Measurements from ENCODE around the gene MYLK4.
A peak's percentile ranks its signal among the peaks of the same experiment; 100 is the strongest.

The MYLK4 gene

GRCh38 chr6:2760882-2761842 lies 10.4 kb upstream of the MYLK4 start:
- Histone ChIP-seq H3K4me1 (ENCODE audit: low read depth, poor library complexity, severe bottlenecking) (peaks cover 5% of the 10 kb centered on the region), H3K27me3 (ENCODE audit: insufficient read depth, low read depth) (no peaks in the 10 kb centered on the region), H3K79me2 (ENCODE audit: insufficient read depth, low read depth) (peaks cover under 1% of the 10 kb centered on the region; the same call in 1 of the 2 replicates), H3K9ac (no peak overlapping the region), H4K20me1 (ENCODE audit: insufficient read depth) (no peaks in the 10 kb centered on the region), H3K27ac (no peak overlapping the region), H2AFZ (ENCODE audit: low read depth) (no peak overlapping the region), H3K36me3 (ENCODE audit: insufficient read depth) (no peaks in the 10 kb centered on the region), H3K4me3 (IDR thresholded peaks at IDR 0.05; ENCODE audit: insufficient read depth, low read depth, low read length) (no peak overlapping the region), H3K4me2 (no peak overlapping the region)
- peak; percentile 50 for TF ChIP-seq CTCF (conservative IDR thresholded peaks at IDR 0.05; ENCODE audit: low read depth, low read length)

- H4K20me1 ChIP-seq (ENCODE audit: insufficient read depth) = no peaks in the 10 kb centered on the region
- no peak overlapping the region for H3K27ac ChIP-seq
- no peak overlapping the region for H3K4me3 ChIP-seq (IDR thresholded peaks at IDR 0.05; ENCODE audit: insufficient read depth, low read depth, low read length)
- TF ChIP-seq CTCF (conservative IDR thresholded peaks at IDR 0.05; ENCODE audit: low read depth, low read length) = no peak
- no peak overlapping the region for H3K4me2 ChIP-seq
- peaks cover 2% of the 10 kb centered on the region for H3K4me1 ChIP-seq (ENCODE audit: low read depth, poor library complexity, severe bottlenecking)
- no peaks in the 10 kb centered on the region for H3K36me3 ChIP-seq (ENCODE audit: insufficient read depth)
- no peak overlapping the region for H2AFZ ChIP-seq (ENCODE audit: low read depth)
- H3K79me2 ChIP-seq (ENCODE audit: insufficient read depth, low read depth) = no peaks in the 10 kb centered on the region
- H3K9ac ChIP-seq = no peak overlapping the region
- H3K27me3 ChIP-seq (ENCODE audit: insufficient read depth, low read depth) = no peaks in the 10 kb centered on the region
Measured at GRCh38 chr6:2758980-2759379, 8.3 kb upstream of the MYLK4 start.

DNA sequence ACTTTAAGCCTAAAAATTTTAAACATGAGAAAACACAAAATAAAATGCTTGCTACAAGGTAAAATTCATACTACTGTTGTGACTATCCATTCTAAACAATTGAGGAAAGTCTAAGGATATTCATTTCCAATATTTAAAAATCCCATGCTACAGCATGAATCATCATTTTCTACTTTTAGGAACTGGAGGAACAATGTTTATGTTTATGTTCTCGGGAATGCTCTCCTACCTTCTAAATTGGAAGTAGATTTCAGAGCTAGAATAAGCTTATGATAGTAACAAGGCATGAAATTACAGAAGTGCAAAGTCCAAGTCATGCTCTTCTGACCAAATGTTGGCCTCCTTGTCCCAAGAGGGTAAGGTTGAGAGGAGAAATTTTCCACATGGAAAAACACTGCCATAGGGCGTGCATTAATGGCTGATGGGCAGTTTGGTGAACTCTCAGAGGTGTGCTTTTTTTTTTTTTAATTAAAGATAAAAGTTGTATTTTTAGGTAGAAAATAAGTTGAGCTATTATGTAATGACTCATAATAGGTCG lies 6.0 kb upstream of the MYLK4 start:
- H3K27ac ChIP-seq = no peak overlapping the region

DNA sequence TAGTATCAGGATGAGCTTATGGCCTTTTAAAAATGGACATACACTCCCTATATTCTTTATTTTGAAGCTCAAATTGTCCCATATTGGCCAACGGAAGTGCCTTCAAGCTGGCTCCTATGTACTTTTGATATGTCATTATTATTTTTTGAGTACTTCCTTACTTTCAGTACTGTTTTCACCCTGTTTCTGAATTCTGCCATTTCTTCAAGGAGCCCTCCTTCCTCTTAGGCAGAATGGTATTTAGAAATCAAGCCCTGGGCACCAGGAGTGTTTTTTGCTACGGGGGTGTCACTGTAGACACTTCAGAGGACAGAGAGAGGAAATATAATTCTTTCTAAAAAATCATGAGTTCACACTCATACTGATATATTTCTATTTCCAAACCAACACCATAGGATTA lies 5.5 kb upstream of the MYLK4 start:
- Histone ChIP-seq H3K9ac (no peak overlapping the region), H3K4me1 (ENCODE audit: low read depth, poor library complexity, severe bottlenecking) (no peaks in the 10 kb centered on the region), H4K20me1 (ENCODE audit: insufficient read depth) (no peaks in the 10 kb centered on the region), H2AFZ (ENCODE audit: low read depth) (no peak overlapping the region), H3K27me3 (ENCODE audit: insufficient read depth, low read depth) (no peaks in the 10 kb centered on the region), H3K4me2 (no peak overlapping the region), H3K27ac (no peak overlapping the region), H3K36me3 (ENCODE audit: insufficient read depth) (no peaks in the 10 kb centered on the region), H3K79me2 (ENCODE audit: insufficient read depth, low read depth) (no peaks in the 10 kb centered on the region), H3K4me3 (IDR thresholded peaks at IDR 0.05; ENCODE audit: insufficient read depth, low read depth, low read length) (no peak overlapping the region)
- no peak for TF ChIP-seq CTCF (conservative IDR thresholded peaks at IDR 0.05; ENCODE audit: low read depth, low read length)

More for the DNA sequence above, 6.0 kb upstream of the MYLK4 start:
- Histone ChIP-seq H3K4me2 (no peak overlapping the region), H4K20me1 (ENCODE audit: insufficient read depth) (no peaks in the 10 kb centered on the region), H3K9ac (no peak overlapping the region), H3K36me3 (ENCODE audit: insufficient read depth) (no peaks in the 10 kb centered on the region), H3K4me3 (IDR thresholded peaks at IDR 0.05; ENCODE audit: insufficient read depth, low read depth, low read length) (no peak overlapping the region), H3K27me3 (ENCODE audit: insufficient read depth, low read depth) (no peaks in the 10 kb centered on the region), H2AFZ (ENCODE audit: low read depth) (no peak overlapping the region), H3K4me1 (ENCODE audit: low read depth, poor library complexity, severe bottlenecking) (no peaks in the 10 kb centered on the region), H3K79me2 (ENCODE audit: insufficient read depth, low read depth) (no peaks in the 10 kb centered on the region)
- TF ChIP-seq CTCF (conservative IDR thresholded peaks at IDR 0.05; ENCODE audit: low read depth, low read length) = no peak

Data from KMS-11 (cell line).